Daoy (cell line): ENCODE results near the gene L1CAM. TPM values are rescaled to one million over a fixed set of nuclear protein-coding genes. Genes with fewer than 3 reads are reported as not detected.

Experiments used
- DNase-seq: peaks from one replicate; pipeline ENCODE4 v3.0.0-alpha.2; 2015; ENCODE audit warnings: low read depth
- total RNA-seq: library from RNA; depleted of rRNA; stranded (reverse); fragments of >200 nt; shearing (Covaris generic); gene quantifications from 2 replicates; pipeline ENCODE4 v1.2.3, GENCODE V29; 2014

L1CAM gene
- total RNA-seq, 1 experiment from 2014 or later = 7.4 TPM

GRCh38 chrX:153903991-153904957 is 18.3 kb upstream of the L1CAM start, which contains the start of gene AVPR2:
TSS of gene AVPR2 (plus strand) at chrX:153904673. CDS start at chrX:153905146, 473 bp downstream.
- DNase-seq = no peak

GRCh38 chrX:153903238-153903980 is 17.4 kb upstream of the L1CAM start:
- DNase-seq = no peak

GRCh38 chrX:153902385-153902784 is 16.4 kb upstream of the L1CAM start:
- DNase-seq = peak; percentile 76

- DNase-seq = no peak
Measured at GRCh38 chrX:153901753-153902140, 15.8 kb upstream of the L1CAM start.

GRCh38 chrX:153900831-153901752 is 15.1 kb upstream of the L1CAM start:
- peak; percentile 89 for DNase-seq

GRCh38 chrX:153897899-153898298 is 11.9 kb upstream of the L1CAM start:
- no peak for DNase-seq

- no peak for DNase-seq
Measured at GRCh38 chrX:153889123-153889522, 3.1 kb upstream of the L1CAM start.

GRCh38 chrX:153888344-153888743 is 2.4 kb upstream of the L1CAM start:
- no peak for DNase-seq

- no peak for DNase-seq
Measured at GRCh38 chrX:153887385-153887784, 1.4 kb upstream of the L1CAM start.

- DNase-seq = peak; percentile 37
Measured at GRCh38 chrX:153886915-153887314, 942 bp upstream of the L1CAM start.

GRCh38 chrX:153885208-153885787 is 675 bp downstream of the L1CAM start:
- no peak for DNase-seq

- DNase-seq = no peak
Measured at GRCh38 chrX:153884590-153884989, 1.4 kb downstream of the L1CAM start.

- DNase-seq = no peak
Measured at GRCh38 chrX:153884136-153884535, 1.8 kb downstream of the L1CAM start.

- no peak for DNase-seq
Measured at GRCh38 chrX:153883163-153883843, 2.7 kb downstream of the L1CAM start.

- DNase-seq = no peak
Measured at GRCh38 chrX:153882557-153882956, 3.4 kb downstream of the L1CAM start.

GRCh38 chrX:153882086-153882498 is 3.9 kb downstream of the L1CAM start:
- DNase-seq = no peak

- DNase-seq = no peak
Measured at GRCh38 chrX:153881281-153881680, 4.7 kb downstream of the L1CAM start.

- DNase-seq = no peak
Measured at GRCh38 chrX:153880440-153880815, 5.5 kb downstream of the L1CAM start.

GRCh38 chrX:153879741-153880439 is 6.1 kb downstream of the L1CAM start:
- DNase-seq = no peak
